ENCODE data around the gene RNF148. TPM values are rescaled to one million over a fixed set of nuclear protein-coding genes. Genes with fewer than 3 reads are reported as not detected.
"Not testable (repeated sequence)": the region's sequence is repeated elsewhere in the genome, so short reads cannot be mapped to it uniquely, and the experiment has no call there.

The RNF148 gene
- polyA plus RNA-seq, 1 experiment: not detected

- POLR2A ChIA-PET: no interaction called here
- TF ChIP-seq CTCF (IDR thresholded peaks at IDR 0.05; ENCODE audit: insufficient read depth, low read depth, low read length): no peak
Measured at GRCh38 chr7:122684504-122684903, 18.2 kb downstream of the RNF148 start.

GRCh38 chr7:122682815-122683550 lies 19.7 kb downstream of the RNF148 start:
- ChIA-PET POLR2A (no interaction called here), CTCF (no interaction called here)
- Histone ChIP-seq H3K27me3 (ENCODE audit: control insufficient read depth, insufficient read depth, low read length) (no peaks in the 10 kb centered on the region), H3K4me3 (ENCODE audit: low read depth, low read length) (no peak overlapping the region), H3K36me3 (ENCODE audit: control insufficient read depth, insufficient read depth, low read length) (no peaks in the 10 kb centered on the region)
- DNase-seq (ENCODE audit: low read depth): no peak
- TF ChIP-seq CTCF (IDR thresholded peaks at IDR 0.05; ENCODE audit: insufficient read depth, low read depth, low read length): no peak

More at GRCh38 chr7:122684504-122684903, 18.2 kb downstream of the RNF148 start:
- CTCF ChIA-PET: no interaction called here
- no peak overlapping the region for H3K4me3 ChIP-seq (ENCODE audit: low read depth, low read length)
- no peaks in the 10 kb centered on the region for H3K36me3 ChIP-seq (ENCODE audit: control insufficient read depth, insufficient read depth, low read length)
- no peaks in the 10 kb centered on the region for H3K27me3 ChIP-seq (ENCODE audit: control insufficient read depth, insufficient read depth, low read length)
- DNase-seq (ENCODE audit: low read depth): no peak

GRCh38 chr7:122681186-122681585 lies 21.5 kb downstream of the RNF148 start:
- not testable (repeated sequence) for H3K36me3 ChIP-seq (ENCODE audit: control insufficient read depth, insufficient read depth, low read length)

GRCh38 chr7:122679813-122680212 lies 22.9 kb downstream of the RNF148 start:
- no peak for DNase-seq (ENCODE audit: low read depth)
- ChIA-PET POLR2A (no interaction called here), CTCF (no interaction called here)
- no peak for TF ChIP-seq CTCF (IDR thresholded peaks at IDR 0.05; ENCODE audit: insufficient read depth, low read depth, low read length)
- Histone ChIP-seq H3K36me3 (ENCODE audit: control insufficient read depth, insufficient read depth, low read length) (no peaks in the 10 kb centered on the region), H3K27me3 (ENCODE audit: control insufficient read depth, insufficient read depth, low read length) (no peaks in the 10 kb centered on the region), H3K4me3 (ENCODE audit: low read depth, low read length) (no peak overlapping the region)

More at GRCh38 chr7:122681186-122681585, 21.5 kb downstream of the RNF148 start:
- H3K4me3 ChIP-seq (ENCODE audit: low read depth, low read length); H3K27me3 ChIP-seq (ENCODE audit: control insufficient read depth, insufficient read depth, low read length); CTCF ChIA-PET; DNase-seq (ENCODE audit: low read depth); POLR2A ChIA-PET: not testable (repeated sequence)

- CTCF ChIA-PET; POLR2A ChIA-PET; H3K36me3 ChIP-seq (ENCODE audit: control insufficient read depth, insufficient read depth, low read length); H3K4me3 ChIP-seq (ENCODE audit: low read depth, low read length); DNase-seq (ENCODE audit: low read depth); H3K27me3 ChIP-seq (ENCODE audit: control insufficient read depth, insufficient read depth, low read length): not testable (repeated sequence)
Measured at GRCh38 chr7:122679269-122679709, 23.4 kb downstream of the RNF148 start.

GRCh38 chr7:122677149-122677548 lies 25.6 kb downstream of the RNF148 start:
- DNase-seq (ENCODE audit: low read depth): no peak
- POLR2A ChIA-PET: no interaction called here
- CTCF ChIA-PET: no interaction called here
- Histone ChIP-seq H3K4me3 (ENCODE audit: low read depth, low read length) (no peak overlapping the region), H3K36me3 (ENCODE audit: control insufficient read depth, insufficient read depth, low read length) (no peaks in the 10 kb centered on the region), H3K27me3 (ENCODE audit: control insufficient read depth, insufficient read depth, low read length) (no peaks in the 10 kb centered on the region)
- TF ChIP-seq CTCF (IDR thresholded peaks at IDR 0.05; ENCODE audit: insufficient read depth, low read depth, low read length): no peak
